Gastrocnemius medialis (tissue), 4 donors: Measurements from ENCODE around the gene VIM. TPM values are rescaled to one million over a fixed set of nuclear protein-coding genes. Genes with fewer than 3 reads are reported as not detected.

ENCODE experiments used
- ATAC-seq, 2 donors: fragments of 150-250 bp; one replicate each; pipeline ENCODE4 v1.9.1; 2016
- DNase-seq, 2 donors: peaks; one replicate each; pipeline ENCODE4 v3.0.0-alpha.2; 2019
- H3K27ac ChIP-seq, 4 donors: fragments of 200-600 bp; sonication (generic); 1 replicate in 1 of 4; 2 replicates in 3 of 4; pipeline ENCODE4 v1.5.1; 2016 to 2018; ENCODE audit warnings: mild to moderate bottlenecking in 2 of 4, moderate library complexity in 1 of 4
- H3K27me3 ChIP-seq, 3 donors: fragments of 200-600 bp; sonication (generic) in 2 of 3; 1 replicate in 1 of 3; 2 replicates in 2 of 3; pipeline versions ENCODE4 v1.5.1 to v1.6.0; 2016 to 2019; ENCODE audit warnings: mild to moderate bottlenecking in 1 of 3, moderate library complexity in 1 of 3
- H3K36me3 ChIP-seq, 2 donors: fragments of 200-600 bp; sonication (generic) in 1 of 2; one replicate each; pipeline ENCODE4 v1.5.1; 2017 to 2018
- H3K4me1 ChIP-seq, 2 donors: fragments of 200-600 bp; sonication (generic) in 1 of 2; one replicate each; pipeline ENCODE4 v1.5.1; 2016 to 2017; ENCODE audit warnings: mild to moderate bottlenecking in 2 of 2
- H3K4me3 ChIP-seq, 4 donors: fragments of 200-600 bp; sonication (generic) in 3 of 4; 1 replicate in 1 of 4; 2 replicates in 3 of 4; pipeline ENCODE4 v1.5.1; 2016 to 2019; ENCODE audit warnings: mild to moderate bottlenecking in 2 of 4
- H3K9me3 ChIP-seq, 3 donors: fragments of 200-600 bp; sonication (generic) in 2 of 3; 1 replicate in 1 of 3; 2 replicates in 2 of 3; pipeline ENCODE4 v1.5.1; 2016 to 2019
- CTCF ChIP-seq, 5 experiments: fragments of 450-650 bp in 3 of 5; fragments of 200-600 bp in 2 of 5; sonication (generic) in 2 of 5; IDR thresholded peaks in 4 of 5; conservative IDR thresholded peaks in 1 of 5; 1 replicate in 4 of 5; 2 replicates in 1 of 5; pipeline ENCODE4 v1.5.1; 2016 to 2019; ENCODE audit warnings: antibody characterized with exemption in 5 of 5, mild to moderate bottlenecking in 3 of 5, moderate library complexity in 3 of 5
- POLR2A ChIP-seq, 2 donors: fragments of 450-650 bp; IDR thresholded peaks; one replicate each; pipeline ENCODE4 v1.6.1; 2017; ENCODE audit warnings: antibody characterized with exemption in 2 of 2, mild to moderate bottlenecking in 2 of 2, moderate library complexity in 2 of 2
- in situ Hi-C, 4 donors: fragments of 200-750 bp; cut with MboI; loops; one replicate each; pipeline versions ENCODE4 v1.15.0 to v1.8.0; 2017; ENCODE audit warnings: low sequenced_read_pairs in 4 of 4
- intact Hi-C: fragments of 100-400 bp; cut with DNase I; formaldehyde crosslinking; loops from one replicate; pipeline ENCODE4 v1.15.1; 2023; ENCODE audit warnings: low total_unique reads
- total RNA-seq, 4 donors: library from RNA; depleted of rRNA; stranded (reverse); fragments of >200 nt; gene quantifications; one replicate each; pipeline versions ENCODE4 v1.1.0 to v1.2.3, GENCODE V29; 2016

The VIM gene
- total RNA-seq, 4 donors from 2014 or later = 355 to 835 (median 589) TPM

- H3K4me3 ChIP-seq = no peak overlapping the region
- TF ChIP-seq POLR2A (IDR thresholded peaks at IDR 0.05) = no peak
- no peak for TF ChIP-seq CTCF (IDR thresholded peaks at IDR 0.05 in 4 of 5, conservative IDR thresholded peaks at IDR 0.05 in 1 of 5)
- peaks cover 34 to 38% of the 10 kb centered on the region in 2 donors for H3K4me1 ChIP-seq
- no peak for ATAC-seq
- H3K27me3 ChIP-seq = peaks cover 17 to 45% (median 42%) of the 10 kb centered on the region in 3 donors
- in situ Hi-C loops = no loop called here
- H3K27ac ChIP-seq = peak overlapping the region; percentile 31 to 54 (median 40)
- DNase-seq = no peak
- no peaks in the 10 kb centered on the region for H3K9me3 ChIP-seq
- intact Hi-C loops = no loop called here
- peaks cover 0 to 12% of the 10 kb centered on the region in 2 donors for H3K36me3 ChIP-seq
Measured at GRCh38 chr10:17234431-17234945, 6.4 kb downstream of the VIM start.

GRCh38 chr10:17235136-17235535 is 7.1 kb downstream of the VIM start:
- H3K4me1 ChIP-seq = peaks cover 32 to 38% of the 10 kb centered on the region in 2 donors
- H3K27ac ChIP-seq = peak overlapping the region in 3 of 4 donors; percentile 8 to 32 (median 22)

GRCh38 chr10:17236468-17237148 is 8.6 kb downstream of the VIM start:
- Histone ChIP-seq H3K27me3 (peaks cover 10 to 30% (median 23%) of the 10 kb centered on the region in 3 donors), H3K4me3 (no peak overlapping the region), H3K36me3 (peaks cover 0 to 12% of the 10 kb centered on the region in 2 donors), H3K27ac (no peak overlapping the region), H3K9me3 (no peaks in the 10 kb centered on the region), H3K4me1 (peaks cover 32 to 38% of the 10 kb centered on the region in 2 donors)
- intact Hi-C loops = no loop called here
- in situ Hi-C loops = no loop called here
- DNase-seq (no peak), ATAC-seq (peak in 1 of 2 donors; percentile 42)
- TF ChIP-seq POLR2A (IDR thresholded peaks at IDR 0.05) = no peak
- TF ChIP-seq CTCF (IDR thresholded peaks at IDR 0.05 in 4 of 5, conservative IDR thresholded peaks at IDR 0.05 in 1 of 5) = no peak

More at GRCh38 chr10:17235136-17235535, 7.1 kb downstream of the VIM start:
- Histone ChIP-seq H3K4me3 (peak overlapping the region in 1 of 4 donors; percentile 2), H3K9me3 (no peaks in the 10 kb centered on the region), H3K27me3 (peaks cover 14 to 38% (median 35%) of the 10 kb centered on the region in 3 donors), H3K36me3 (peaks cover 0 to 12% of the 10 kb centered on the region in 2 donors)
- DNase-seq (no peak), ATAC-seq (no peak)
- intact Hi-C loops (no loop called here), in situ Hi-C loops (no loop called here)
- TF ChIP-seq POLR2A (IDR thresholded peaks at IDR 0.05) = no peak
- no peak for TF ChIP-seq CTCF (IDR thresholded peaks at IDR 0.05 in 4 of 5, conservative IDR thresholded peaks at IDR 0.05 in 1 of 5)

DNA sequence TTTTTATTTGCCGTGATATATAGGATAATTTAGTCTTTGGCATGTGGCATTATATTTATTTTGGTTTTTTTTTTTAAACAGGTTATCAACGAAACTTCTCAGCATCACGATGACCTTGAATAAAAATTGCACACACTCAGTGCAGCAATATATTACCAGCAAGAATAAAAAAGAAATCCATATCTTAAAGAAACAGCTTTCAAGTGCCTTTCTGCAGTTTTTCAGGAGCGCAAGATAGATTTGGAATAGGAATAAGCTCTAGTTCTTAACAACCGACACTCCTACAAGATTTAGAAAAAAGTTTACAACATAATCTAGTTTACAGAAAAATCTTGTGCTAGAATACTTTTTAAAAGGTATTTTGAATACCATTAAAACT is 9.1 kb downstream of the VIM start:
- in situ Hi-C loops (no loop called here), intact Hi-C loops (no loop called here)
- no peak for DNase-seq
- no peak for ATAC-seq
- Histone ChIP-seq H3K36me3 (peaks cover 0 to 12% of the 10 kb centered on the region in 2 donors), H3K9me3 (no peaks in the 10 kb centered on the region), H3K27me3 (peaks cover 5 to 26% (median 19%) of the 10 kb centered on the region in 3 donors), H3K4me1 (peaks cover 32 to 36% of the 10 kb centered on the region in 2 donors), H3K27ac (no peak overlapping the region), H3K4me3 (no peak overlapping the region)
- TF ChIP-seq CTCF (IDR thresholded peaks at IDR 0.05 in 4 of 5, conservative IDR thresholded peaks at IDR 0.05 in 1 of 5) (no peak), POLR2A (IDR thresholded peaks at IDR 0.05) (no peak)
